Gastroesophageal sphincter (tissue), 4 donors: ENCODE results near the gene RRBP1. TPM values are rescaled to one million over a fixed set of nuclear protein-coding genes. Genes with fewer than 3 reads are reported as not detected.

Experiments used
- ATAC-seq: fragments of 150-250 bp; one replicate; pipeline ENCODE4 v1.9.1; 2016; ENCODE audit warnings: mild to moderate bottlenecking, moderate library complexity
- H3K27ac ChIP-seq, 4 donors: fragments of 200-600 bp; sonication (generic) in 3 of 4; 1 replicate in 3 of 4; 2 replicates in 1 of 4; pipeline ENCODE4 v1.5.1; 2016 to 2019
- H3K27me3 ChIP-seq: fragments of 200-600 bp; sonication (generic); one replicate; pipeline ENCODE4 v1.5.1; 2019
- H3K36me3 ChIP-seq, 2 donors: fragments of 200-600 bp; sonication (generic); one replicate each; pipeline ENCODE4 v1.5.1; 2019; ENCODE audit warnings: control low read depth in 1 of 2
- H3K4me1 ChIP-seq, 3 donors: fragments of 200-600 bp; sonication (generic); 1 replicate in 2 of 3; 2 replicates in 1 of 3; pipeline ENCODE4 v1.5.1; 2016 to 2019; ENCODE audit warnings: control low read depth in 2 of 3
- H3K4me3 ChIP-seq, 2 donors: fragments of 200-600 bp; sonication (generic); one replicate each; pipeline ENCODE4 v1.5.1; 2019; ENCODE audit warnings: mild to moderate bottlenecking in 1 of 2, moderate library complexity in 1 of 2
- H3K9me3 ChIP-seq, 3 donors: fragments of 200-600 bp; sonication (generic); one replicate each; pipeline ENCODE4 v1.5.1; 2017 to 2019; ENCODE audit warnings: control low read depth in 2 of 3
- EP300 ChIP-seq: sonication (generic); formaldehyde crosslinking; IDR thresholded peaks from one replicate; pipeline ENCODE4 v1.6.1; 2017; ENCODE audit warnings: antibody characterized with exemption, mild to moderate bottlenecking
- POLR2A ChIP-seq, 2 donors: fragments of 450-650 bp; IDR thresholded peaks; one replicate each; pipeline ENCODE4 v1.6.1; 2017; ENCODE audit warnings: antibody characterized with exemption in 2 of 2, mild to moderate bottlenecking in 2 of 2, moderate library complexity in 1 of 2
- POLR2AphosphoS5 ChIP-seq: sonication (generic); formaldehyde crosslinking; IDR thresholded peaks from one replicate; pipeline ENCODE4 v1.6.1; 2017; ENCODE audit warnings: antibody characterized with exemption
- WGBS, 2 donors: methylation state at CpG; one replicate each; pipeline ENCODE4 v1.1.5; 2018; ENCODE audit warnings: low coverage in 1 of 2; 5-methylcytosine and 5-hydroxymethylcytosine counted together
- total RNA-seq, 4 donors: library from RNA; depleted of rRNA; stranded (reverse); fragments of >200 nt; gene quantifications; one replicate each; pipeline ENCODE4 v1.1.0, GENCODE V29; 2016
- TF ChIP-seq, protein P1 (sequence below), 4 experiments: fragments of 200-600 bp in 2 of 4; fragments of 450-650 bp in 2 of 4; sonication (generic) in 1 of 4; IDR thresholded peaks; one replicate each; pipeline ENCODE4 v1.5.1; 2017 to 2019; ENCODE audit warnings: antibody characterized with exemption in 4 of 4, mild to moderate bottlenecking in 2 of 4, moderate library complexity in 2 of 4

The RRBP1 gene
- total RNA-seq, 4 donors from 2014 or later: 61.2 to 89.8 (median 64.7) TPM

DNA sequence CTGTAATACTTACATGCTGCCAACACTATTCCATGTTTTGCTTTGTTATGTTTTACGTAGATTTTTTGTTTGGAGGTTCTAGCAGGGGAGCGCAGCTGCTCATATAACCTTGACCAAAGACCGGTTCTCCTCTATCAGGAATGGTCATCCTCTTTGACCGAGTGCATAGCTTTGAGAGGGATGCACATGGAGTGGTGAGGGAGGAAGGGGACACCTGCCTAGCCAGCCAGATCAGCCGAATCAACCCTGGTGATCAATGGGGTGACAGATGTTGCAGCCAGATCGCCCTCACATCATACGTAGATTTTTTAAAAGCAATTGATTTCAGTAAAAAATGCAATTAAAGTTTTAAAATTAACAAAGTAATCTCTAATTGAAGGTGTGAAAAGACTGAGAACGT, 105.8 kb downstream of the RRBP1 start:
- WGBS, 2 donors: 26 to 50% methylated on average over 7 to 8 of the region's 8 CpGs
- H3K4me3 ChIP-seq: peak overlapping the region in 1 of 2 donors; percentile 98
- no peaks in the 10 kb centered on the region for H3K27me3 ChIP-seq
- H3K27ac ChIP-seq: peak overlapping the region in 3 of 4 donors; percentile 66 to 100 (median 100)
- H3K36me3 ChIP-seq: peaks cover 0 to 7% of the 10 kb centered on the region in 2 donors
- H3K9me3 ChIP-seq: no peaks in the 10 kb centered on the region
- H3K4me1 ChIP-seq: peaks cover 0 to 87% (median 15%) of the 10 kb centered on the region in 3 donors
- ATAC-seq: no peak
- TF ChIP-seq, protein P1, sequence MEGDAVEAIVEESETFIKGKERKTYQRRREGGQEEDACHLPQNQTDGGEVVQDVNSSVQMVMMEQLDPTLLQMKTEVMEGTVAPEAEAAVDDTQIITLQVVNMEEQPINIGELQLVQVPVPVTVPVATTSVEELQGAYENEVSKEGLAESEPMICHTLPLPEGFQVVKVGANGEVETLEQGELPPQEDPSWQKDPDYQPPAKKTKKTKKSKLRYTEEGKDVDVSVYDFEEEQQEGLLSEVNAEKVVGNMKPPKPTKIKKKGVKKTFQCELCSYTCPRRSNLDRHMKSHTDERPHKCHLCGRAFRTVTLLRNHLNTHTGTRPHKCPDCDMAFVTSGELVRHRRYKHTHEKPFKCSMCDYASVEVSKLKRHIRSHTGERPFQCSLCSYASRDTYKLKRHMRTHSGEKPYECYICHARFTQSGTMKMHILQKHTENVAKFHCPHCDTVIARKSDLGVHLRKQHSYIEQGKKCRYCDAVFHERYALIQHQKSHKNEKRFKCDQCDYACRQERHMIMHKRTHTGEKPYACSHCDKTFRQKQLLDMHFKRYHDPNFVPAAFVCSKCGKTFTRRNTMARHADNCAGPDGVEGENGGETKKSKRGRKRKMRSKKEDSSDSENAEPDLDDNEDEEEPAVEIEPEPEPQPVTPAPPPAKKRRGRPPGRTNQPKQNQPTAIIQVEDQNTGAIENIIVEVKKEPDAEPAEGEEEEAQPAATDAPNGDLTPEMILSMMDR (IDR thresholded peaks at IDR 0.05): no peak
- TF ChIP-seq POLR2A (IDR thresholded peaks at IDR 0.05): no peak
- no peak for TF ChIP-seq EP300
- TF ChIP-seq POLR2AphosphoS5: no peak

DNA sequence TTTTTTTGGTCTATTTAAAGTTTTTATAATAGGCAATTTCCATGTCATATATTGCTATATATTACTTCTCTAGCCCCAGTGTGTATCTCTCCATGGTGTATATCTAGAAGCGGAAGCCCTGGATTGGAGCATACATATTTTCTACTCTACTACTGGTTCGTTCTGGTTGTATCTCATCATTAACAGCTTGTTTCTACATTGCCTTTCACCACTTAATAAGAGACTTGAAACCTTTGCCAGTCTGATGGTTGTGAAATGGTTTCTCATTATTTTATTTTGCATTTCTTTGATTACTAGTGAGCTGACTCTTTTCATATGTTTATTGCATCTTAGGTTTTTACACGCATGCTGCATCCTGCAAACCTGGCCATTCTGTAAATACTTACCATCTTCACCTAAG, 108.6 kb downstream of the RRBP1 start:
- WGBS, 2 donors: 41 to 46% methylated on average over 2 to 3 of the region's 3 CpGs
- Histone ChIP-seq H3K36me3 (no peaks in the 10 kb centered on the region), H3K4me1 (peaks cover 0 to 61% (median 0%) of the 10 kb centered on the region in 3 donors), H3K9me3 (no peaks in the 10 kb centered on the region), H3K27me3 (no peaks in the 10 kb centered on the region), H3K27ac (peak overlapping the region; percentile 99 to 100 (median 100)), H3K4me3 (peak overlapping the region; percentile 95 to 98)
- ATAC-seq: no peak
- TF ChIP-seq EP300 (no peak), POLR2A (IDR thresholded peaks at IDR 0.05) (no peak), POLR2AphosphoS5 (no peak)
- TF ChIP-seq, protein P1 (IDR thresholded peaks at IDR 0.05): no peak

DNA sequence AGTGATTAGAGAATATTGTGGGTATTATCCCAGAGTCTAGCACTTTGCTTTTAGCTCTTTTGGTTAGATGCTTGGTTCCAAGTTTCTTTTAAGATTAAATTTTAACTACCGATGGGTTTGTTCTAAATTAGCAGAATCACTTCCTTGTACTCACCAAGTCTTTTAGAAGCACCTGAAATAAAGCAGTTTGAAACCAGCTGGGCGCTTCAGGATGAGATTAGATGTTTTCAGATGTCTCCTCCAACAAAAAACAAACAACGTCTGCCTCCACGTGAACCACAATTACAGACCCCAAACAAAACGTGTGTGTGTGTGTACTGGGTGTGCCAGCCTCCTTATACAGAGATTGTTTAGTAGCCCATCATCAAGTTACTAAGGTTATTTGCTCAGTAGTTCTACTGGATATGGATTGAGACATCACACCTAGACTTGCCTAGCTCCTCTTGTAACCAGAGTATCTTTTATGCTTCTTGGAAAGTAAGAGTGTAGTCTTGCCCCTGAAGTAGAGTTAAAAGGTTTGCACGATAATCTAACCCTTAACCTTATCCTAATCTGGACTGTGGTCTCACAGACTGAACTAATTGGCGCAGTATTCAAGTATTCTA, 109.9 kb downstream of the RRBP1 start:
- Histone ChIP-seq H3K9me3 (no peaks in the 10 kb centered on the region), H3K4me3 (peak overlapping the region; percentile 95 to 98), H3K27me3 (no peaks in the 10 kb centered on the region), H3K4me1 (peaks cover 4 to 61% (median 7%) of the 10 kb centered on the region in 3 donors), H3K36me3 (no peaks in the 10 kb centered on the region), H3K27ac (peak overlapping the region; percentile 99 to 100 (median 100))
- WGBS, 2 donors: 17 to 22% methylated on average over 6 to 7 of the region's 7 CpGs
- no peak for TF ChIP-seq POLR2AphosphoS5
- peak in 1 of 2 donors; percentile 10 for TF ChIP-seq POLR2A (IDR thresholded peaks at IDR 0.05)
- no peak for ATAC-seq

DNA sequence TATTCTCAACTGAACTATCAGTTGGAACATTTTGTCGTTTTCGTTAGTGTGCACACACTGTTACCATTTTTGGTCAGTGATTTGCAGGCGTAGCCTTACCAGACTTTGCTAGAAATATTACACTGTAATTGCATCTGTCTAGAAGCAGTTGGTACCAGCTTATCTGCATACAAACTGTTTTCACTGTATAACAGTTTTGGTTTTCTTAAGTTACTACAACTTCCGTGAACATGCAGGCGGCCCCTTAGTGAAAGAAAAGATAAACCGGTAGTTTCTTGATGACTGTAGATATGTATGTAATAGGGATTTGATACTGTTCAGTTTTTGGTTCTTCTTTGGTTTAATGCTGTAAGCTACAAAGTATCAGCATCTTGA, 110.9 kb downstream of the RRBP1 start:
- ATAC-seq: no peak
- TF ChIP-seq POLR2AphosphoS5 (peak; percentile 80), POLR2A (IDR thresholded peaks at IDR 0.05) (peak; percentile 33 to 35), EP300 (no peak)
- TF ChIP-seq, protein P1 (IDR thresholded peaks at IDR 0.05): no peak
- WGBS, 2 donors: 6 to 19% methylated on average over 6 of the region's 6 CpGs
- peak overlapping the region; percentile 99 to 100 (median 100) for H3K27ac ChIP-seq
- H3K4me1 ChIP-seq: peaks cover 4 to 61% (median 10%) of the 10 kb centered on the region in 3 donors
- H3K27me3 ChIP-seq: no peaks in the 10 kb centered on the region
- peak overlapping the region; percentile 95 to 98 for H3K4me3 ChIP-seq
- H3K9me3 ChIP-seq: no peaks in the 10 kb centered on the region
- H3K36me3 ChIP-seq: no peaks in the 10 kb centered on the region

DNA sequence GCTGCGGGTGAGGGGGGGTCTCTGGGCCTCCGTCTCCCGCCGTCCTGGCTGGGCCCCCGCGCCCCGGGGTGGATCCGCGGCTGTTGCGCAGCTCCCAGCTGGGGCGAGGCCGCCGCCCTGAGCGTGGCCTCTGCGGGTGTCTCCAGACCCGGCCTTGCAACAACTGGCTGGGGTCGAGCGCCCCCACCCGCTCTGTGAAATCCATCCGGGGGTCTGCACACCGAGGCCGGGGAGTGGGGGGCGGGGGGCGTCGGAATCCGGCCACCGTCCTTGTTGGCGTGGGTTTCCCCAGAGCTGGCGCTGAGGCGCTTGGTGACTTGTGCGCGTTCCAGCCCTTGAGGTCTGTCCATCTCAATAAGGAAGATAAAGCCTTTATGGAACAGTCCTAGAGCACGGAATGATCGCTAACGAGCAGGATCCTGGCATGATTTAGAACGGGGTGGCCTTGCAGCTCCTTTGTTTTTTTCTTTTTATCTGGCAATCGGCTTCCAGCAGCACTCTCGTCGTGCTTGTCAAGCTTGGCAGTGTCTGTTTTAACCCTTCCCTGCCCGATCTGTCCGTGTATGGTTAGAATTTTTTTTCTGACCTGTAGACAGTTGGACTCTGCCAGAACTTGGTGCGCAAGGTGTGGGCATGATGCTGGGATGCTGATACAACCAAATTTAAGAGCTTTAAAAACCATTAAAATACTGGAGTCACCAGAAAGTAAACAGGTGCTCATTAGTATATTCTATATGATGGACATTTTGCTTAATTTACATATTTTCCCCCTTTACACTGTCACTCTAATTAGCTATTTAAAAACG, 111.5 kb downstream of the RRBP1 start:
- TF ChIP-seq, protein P1 (IDR thresholded peaks at IDR 0.05): peak in 2 of 4 experiments; percentile 2 to 36
- peak; percentile 32 for TF ChIP-seq POLR2AphosphoS5
- TF ChIP-seq POLR2A (IDR thresholded peaks at IDR 0.05): no peak
- H3K4me3 ChIP-seq: peak overlapping the region; percentile 95 to 98
- H3K27ac ChIP-seq: peak overlapping the region; percentile 99 to 100 (median 100)
- ATAC-seq: peak; percentile 14
- H3K36me3 ChIP-seq: no peaks in the 10 kb centered on the region
- H3K4me1 ChIP-seq: peaks cover 4 to 60% (median 10%) of the 10 kb centered on the region in 3 donors
- 0% methylated on average over 11 to 13 of the region's 43 CpGs for WGBS, 2 donors
- no peaks in the 10 kb centered on the region for H3K27me3 ChIP-seq
- H3K9me3 ChIP-seq: no peaks in the 10 kb centered on the region
